ENCODE measurements around the gene TUB. TPM values are rescaled to one million over a fixed set of nuclear protein-coding genes. Genes with fewer than 3 reads are reported as not detected.

The TUB gene
- total RNA-seq, 1 donor from 2014 or later = 5.2 TPM

DNA sequence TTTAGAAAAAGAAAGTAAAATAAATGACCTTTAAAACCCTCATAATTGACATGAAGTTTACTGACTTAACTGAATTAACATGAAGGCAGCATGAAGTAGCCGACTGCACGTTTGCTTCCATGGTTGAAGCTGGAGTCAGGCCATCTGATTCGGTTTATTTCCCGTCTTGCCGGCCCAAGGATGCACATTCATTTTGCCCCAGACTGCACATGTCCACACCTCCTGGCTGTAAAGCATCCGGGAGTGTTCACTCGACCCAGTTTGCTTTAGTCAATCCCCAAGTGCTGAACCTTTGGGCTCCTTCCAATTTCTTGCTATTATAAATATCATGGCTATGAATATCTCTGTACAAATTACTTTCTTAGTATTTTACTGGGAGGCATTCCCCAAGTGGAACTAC, 17.7 kb upstream of the TUB start:
- intact Hi-C loops (cut with DNase I) = no loop called here
- TF ChIP-seq, protein P1, sequence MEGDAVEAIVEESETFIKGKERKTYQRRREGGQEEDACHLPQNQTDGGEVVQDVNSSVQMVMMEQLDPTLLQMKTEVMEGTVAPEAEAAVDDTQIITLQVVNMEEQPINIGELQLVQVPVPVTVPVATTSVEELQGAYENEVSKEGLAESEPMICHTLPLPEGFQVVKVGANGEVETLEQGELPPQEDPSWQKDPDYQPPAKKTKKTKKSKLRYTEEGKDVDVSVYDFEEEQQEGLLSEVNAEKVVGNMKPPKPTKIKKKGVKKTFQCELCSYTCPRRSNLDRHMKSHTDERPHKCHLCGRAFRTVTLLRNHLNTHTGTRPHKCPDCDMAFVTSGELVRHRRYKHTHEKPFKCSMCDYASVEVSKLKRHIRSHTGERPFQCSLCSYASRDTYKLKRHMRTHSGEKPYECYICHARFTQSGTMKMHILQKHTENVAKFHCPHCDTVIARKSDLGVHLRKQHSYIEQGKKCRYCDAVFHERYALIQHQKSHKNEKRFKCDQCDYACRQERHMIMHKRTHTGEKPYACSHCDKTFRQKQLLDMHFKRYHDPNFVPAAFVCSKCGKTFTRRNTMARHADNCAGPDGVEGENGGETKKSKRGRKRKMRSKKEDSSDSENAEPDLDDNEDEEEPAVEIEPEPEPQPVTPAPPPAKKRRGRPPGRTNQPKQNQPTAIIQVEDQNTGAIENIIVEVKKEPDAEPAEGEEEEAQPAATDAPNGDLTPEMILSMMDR (IDR thresholded peaks at IDR 0.05) = no peak
- Histone ChIP-seq H3K9me3 (no peaks in the 10 kb centered on the region), H3K36me3 (no peaks in the 10 kb centered on the region), H3K27me3 (ENCODE audit: low read depth) (no peaks in the 10 kb centered on the region), H3K4me1 (peaks cover 4% of the 10 kb centered on the region), H3K4me3 (no peak overlapping the region), H3K27ac (peak overlapping the region; percentile 31)
- DNase-seq (no peak), ATAC-seq (no peak)

DNA sequence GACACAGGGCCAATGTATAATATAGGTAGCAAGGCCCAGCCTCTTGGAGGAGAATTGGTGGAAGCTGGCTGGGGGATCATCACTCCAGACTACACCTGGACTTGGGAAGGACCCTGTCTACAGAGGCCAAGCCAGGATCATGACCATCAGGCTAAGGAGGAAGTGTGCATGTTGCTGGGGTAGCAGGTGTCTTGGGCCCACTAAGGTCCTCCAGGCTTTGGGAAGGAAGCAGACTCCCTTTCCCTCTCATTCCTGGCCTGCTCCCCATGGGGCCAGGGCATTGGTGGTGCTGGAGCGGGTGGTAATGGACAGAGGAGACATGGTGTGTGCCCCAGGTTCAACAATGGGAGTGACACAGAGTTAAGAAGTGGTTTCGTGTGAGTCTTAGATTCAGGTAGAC, 16.0 kb upstream of the TUB start:
- ATAC-seq (no peak), DNase-seq (no peak)
- no peak overlapping the region for H3K27ac ChIP-seq
- peaks cover 4% of the 10 kb centered on the region for H3K4me1 ChIP-seq
- no peaks in the 10 kb centered on the region for H3K27me3 ChIP-seq (ENCODE audit: low read depth)
- intact Hi-C loops (cut with DNase I) = no loop called here
- TF ChIP-seq, protein P1 (IDR thresholded peaks at IDR 0.05) = no peak
- H3K9me3 ChIP-seq = no peaks in the 10 kb centered on the region
- no peaks in the 10 kb centered on the region for H3K36me3 ChIP-seq
- H3K4me3 ChIP-seq = no peak overlapping the region

DNA sequence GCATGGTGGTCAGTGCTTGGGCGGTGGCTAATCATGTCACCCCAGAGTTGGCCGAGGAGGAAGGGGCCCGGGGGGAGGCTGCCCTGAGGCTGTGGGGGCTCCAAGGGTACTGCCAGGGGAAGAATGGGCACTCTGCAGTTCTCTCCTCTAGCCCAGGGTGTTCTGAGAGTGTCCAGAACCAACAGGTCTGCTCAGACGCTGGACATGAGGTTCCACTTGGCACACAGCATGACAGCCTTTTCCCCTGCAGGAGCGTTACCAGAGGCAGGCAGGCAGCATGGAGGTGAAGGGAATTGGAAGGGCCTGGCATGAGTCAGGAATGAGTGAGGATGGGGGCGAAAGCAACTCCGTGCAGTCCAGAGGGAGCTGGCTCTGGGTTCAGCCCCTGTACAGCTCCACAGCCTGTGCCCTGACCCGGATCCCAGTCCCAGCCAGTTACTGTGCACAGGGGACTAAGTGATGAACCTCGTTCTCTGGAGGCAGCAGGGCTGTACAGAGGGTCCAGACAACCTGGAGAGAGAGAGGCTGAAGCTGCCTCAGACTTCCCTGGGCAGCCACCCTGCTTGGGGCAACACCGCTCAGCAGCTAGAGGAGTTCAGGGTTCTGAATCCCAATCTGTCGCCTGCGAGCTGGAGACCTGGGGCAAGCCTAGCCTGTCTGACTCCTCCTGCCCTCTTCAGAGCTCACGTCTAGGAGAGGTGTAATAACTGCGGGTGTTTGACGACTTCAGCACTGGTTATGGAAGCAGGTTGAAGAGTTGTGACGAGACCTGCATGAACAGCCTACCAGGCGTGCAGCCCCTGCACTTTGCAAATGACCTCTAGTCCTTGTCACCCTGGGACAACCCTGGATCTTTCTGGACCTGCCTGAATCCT, 14.7 kb upstream of the TUB start:
- H3K27ac ChIP-seq = no peak overlapping the region
- ATAC-seq (no peak), DNase-seq (no peak)
- TF ChIP-seq, protein P1 (IDR thresholded peaks at IDR 0.05) = no peak
- H3K36me3 ChIP-seq = no peaks in the 10 kb centered on the region
- H3K27me3 ChIP-seq (ENCODE audit: low read depth) = no peaks in the 10 kb centered on the region
- H3K4me3 ChIP-seq = no peak overlapping the region
- intact Hi-C loops (cut with DNase I) = no loop called here
- peaks cover 4% of the 10 kb centered on the region for H3K4me1 ChIP-seq
- H3K9me3 ChIP-seq = no peaks in the 10 kb centered on the region

DNA sequence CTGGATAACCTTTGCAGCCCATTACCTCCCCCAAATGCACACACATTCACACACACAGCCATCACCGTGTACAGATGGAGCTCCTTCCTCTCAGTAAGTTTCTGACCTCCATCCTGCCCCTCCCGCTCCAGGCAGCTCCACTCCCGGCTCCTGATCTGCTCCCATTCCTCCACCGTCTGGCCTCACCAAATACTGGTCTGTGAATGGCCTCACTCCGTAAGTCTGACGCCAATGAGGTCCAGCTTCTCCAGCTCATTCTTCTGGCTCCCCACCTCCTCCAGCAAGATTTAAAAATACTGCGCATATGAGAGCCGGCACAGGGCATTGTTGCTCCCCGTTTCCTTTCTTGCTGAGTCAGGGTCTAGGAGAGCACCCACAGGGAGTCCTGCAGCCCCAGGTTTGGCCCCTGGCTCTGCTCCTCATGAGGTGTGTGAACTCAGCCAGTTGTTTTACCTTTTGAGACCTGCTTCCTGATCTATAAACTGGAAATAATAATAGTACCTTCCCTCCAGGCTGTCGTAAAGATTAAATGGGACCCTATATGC, 14.0 kb upstream of the TUB start:
- Histone ChIP-seq H3K4me1 (peaks cover 4% of the 10 kb centered on the region), H3K27ac (no peak overlapping the region), H3K27me3 (ENCODE audit: low read depth) (no peaks in the 10 kb centered on the region), H3K9me3 (no peaks in the 10 kb centered on the region), H3K36me3 (no peaks in the 10 kb centered on the region), H3K4me3 (no peak overlapping the region)
- DNase-seq (no peak), ATAC-seq (no peak)
- intact Hi-C loops (cut with DNase I) = no loop called here
- TF ChIP-seq, protein P1 (IDR thresholded peaks at IDR 0.05) = no peak

DNA sequence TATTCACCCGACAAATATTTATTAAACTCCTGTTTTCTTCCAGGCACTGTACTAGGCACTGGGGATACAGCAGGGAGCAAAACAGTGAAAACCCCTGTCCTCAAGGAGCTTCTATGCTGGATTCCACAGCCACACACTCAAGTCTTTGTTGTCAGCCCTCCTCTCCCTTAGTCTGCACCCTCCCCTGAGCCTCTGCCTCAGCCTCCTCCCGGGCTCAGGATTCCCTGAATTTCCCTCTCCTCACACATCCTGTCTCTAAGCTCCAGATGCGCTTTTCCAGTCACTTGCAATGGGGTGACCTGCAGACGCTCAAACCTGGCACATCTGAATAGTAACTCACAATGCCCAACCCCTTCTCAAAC, 13.5 kb upstream of the TUB start:
- Histone ChIP-seq H3K27me3 (ENCODE audit: low read depth) (no peaks in the 10 kb centered on the region), H3K4me1 (peaks cover 4% of the 10 kb centered on the region), H3K9me3 (no peaks in the 10 kb centered on the region), H3K4me3 (no peak overlapping the region), H3K27ac (no peak overlapping the region), H3K36me3 (no peaks in the 10 kb centered on the region)
- intact Hi-C loops (cut with DNase I) = no loop called here
- TF ChIP-seq, protein P1 (IDR thresholded peaks at IDR 0.05) = no peak
- no peak for ATAC-seq
- no peak for DNase-seq
